Measurements from ENCODE around the gene TMEM25. TPM values are rescaled to one million over a fixed set of nuclear protein-coding genes. Genes with fewer than 3 reads are reported as not detected.

TMEM25 gene
- total RNA-seq, 2 donors from 2014 or later, result 36.3 to 50.8 TPM

DNA sequence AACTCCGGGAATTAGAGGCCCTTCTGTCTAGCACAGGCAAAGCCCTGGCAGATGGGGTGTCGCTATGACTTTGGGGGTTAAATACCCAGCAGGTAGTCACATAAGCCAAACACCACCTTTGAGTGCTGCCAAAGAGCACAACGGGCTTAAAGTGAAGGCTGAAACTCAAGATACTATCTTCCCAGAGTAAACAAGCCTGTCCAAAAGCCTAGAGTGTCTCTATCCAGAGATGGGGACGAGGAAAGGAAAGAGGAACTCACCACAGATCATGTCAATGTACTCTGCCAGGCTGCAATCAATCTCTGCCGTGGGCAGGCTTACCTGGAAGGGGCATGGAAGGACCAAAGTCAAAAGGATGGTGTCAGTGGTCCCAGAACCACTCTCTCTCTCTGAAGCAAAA lies 14.5 kb downstream of the TMEM25 start:
- no peaks in the 10 kb centered on the region for H3K4me1 ChIP-seq (ENCODE audit: control insufficient read depth in 1 of 2, low read depth in 2 of 2)
- H3K27me3 ChIP-seq (replicated peaks; ENCODE audit: insufficient read depth), result no peaks in the 10 kb centered on the region
- no peak overlapping the region for H3K4me3 ChIP-seq
- DNase-seq (ENCODE audit: low spot score) (no peak), ATAC-seq (ENCODE audit: insufficient number of reproducible peaks, low FRiP score, low read depth) (no peak)
- TF ChIP-seq, protein P1, sequence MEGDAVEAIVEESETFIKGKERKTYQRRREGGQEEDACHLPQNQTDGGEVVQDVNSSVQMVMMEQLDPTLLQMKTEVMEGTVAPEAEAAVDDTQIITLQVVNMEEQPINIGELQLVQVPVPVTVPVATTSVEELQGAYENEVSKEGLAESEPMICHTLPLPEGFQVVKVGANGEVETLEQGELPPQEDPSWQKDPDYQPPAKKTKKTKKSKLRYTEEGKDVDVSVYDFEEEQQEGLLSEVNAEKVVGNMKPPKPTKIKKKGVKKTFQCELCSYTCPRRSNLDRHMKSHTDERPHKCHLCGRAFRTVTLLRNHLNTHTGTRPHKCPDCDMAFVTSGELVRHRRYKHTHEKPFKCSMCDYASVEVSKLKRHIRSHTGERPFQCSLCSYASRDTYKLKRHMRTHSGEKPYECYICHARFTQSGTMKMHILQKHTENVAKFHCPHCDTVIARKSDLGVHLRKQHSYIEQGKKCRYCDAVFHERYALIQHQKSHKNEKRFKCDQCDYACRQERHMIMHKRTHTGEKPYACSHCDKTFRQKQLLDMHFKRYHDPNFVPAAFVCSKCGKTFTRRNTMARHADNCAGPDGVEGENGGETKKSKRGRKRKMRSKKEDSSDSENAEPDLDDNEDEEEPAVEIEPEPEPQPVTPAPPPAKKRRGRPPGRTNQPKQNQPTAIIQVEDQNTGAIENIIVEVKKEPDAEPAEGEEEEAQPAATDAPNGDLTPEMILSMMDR (IDR thresholded peaks at IDR 0.05), result no peak
- peaks cover 15% of the 10 kb centered on the region for H3K36me3 ChIP-seq
- H3K9me3 ChIP-seq, result no peaks in the 10 kb centered on the region
- no peak overlapping the region for H3K27ac ChIP-seq

DNA sequence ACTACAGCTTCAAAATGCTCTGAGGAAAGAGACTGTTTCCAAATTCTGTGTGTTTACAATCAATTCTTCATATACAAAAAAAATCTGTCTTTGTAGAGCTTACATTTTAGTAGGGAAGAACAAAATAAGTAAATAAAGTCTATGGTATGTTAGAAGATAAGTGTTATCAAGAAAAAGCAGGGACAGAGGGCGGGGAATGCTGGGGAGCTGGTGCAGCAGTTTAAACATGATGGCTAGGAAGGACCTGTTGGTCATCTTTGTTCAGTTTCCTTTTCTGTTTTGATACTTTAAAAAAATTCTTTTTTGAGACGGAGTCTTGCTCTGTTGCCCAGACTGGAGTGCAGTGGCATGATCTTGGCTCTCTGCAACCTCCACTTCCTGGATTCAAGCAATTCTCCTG lies 16.1 kb downstream of the TMEM25 start:
- Histone ChIP-seq H3K4me1 (ENCODE audit: control insufficient read depth in 1 of 2, low read depth in 2 of 2) (no peaks in the 10 kb centered on the region), H3K27me3 (replicated peaks; ENCODE audit: insufficient read depth) (no peaks in the 10 kb centered on the region), H3K27ac (no peak overlapping the region), H3K36me3 (peaks cover 13% of the 10 kb centered on the region), H3K9me3 (no peaks in the 10 kb centered on the region), H3K4me3 (no peak overlapping the region)
- TF ChIP-seq, protein P1 (IDR thresholded peaks at IDR 0.05), result no peak
- DNase-seq (ENCODE audit: low spot score) (no peak), ATAC-seq (ENCODE audit: insufficient number of reproducible peaks, low FRiP score, low read depth) (no peak)

DNA sequence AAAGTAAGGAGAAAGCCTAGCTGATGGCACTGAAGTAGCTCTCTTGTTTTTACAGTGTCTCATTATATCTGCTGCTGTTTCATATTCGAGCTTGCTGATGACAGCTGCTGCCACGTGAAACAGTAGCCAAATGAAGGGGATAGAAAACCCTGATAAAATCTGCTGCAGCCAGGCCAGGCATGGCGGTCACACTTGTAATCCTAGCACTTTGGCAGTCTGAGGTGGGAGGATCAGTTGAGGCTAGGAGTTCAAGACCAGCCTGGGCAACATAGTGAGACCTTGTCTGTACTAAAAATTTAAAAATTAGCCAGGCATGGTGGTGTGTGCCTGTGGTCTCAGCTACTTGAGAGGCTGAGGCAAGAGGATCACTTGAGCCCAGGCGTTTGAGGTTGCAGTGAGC lies 21.3 kb downstream of the TMEM25 start:
- Histone ChIP-seq H3K27me3 (replicated peaks; ENCODE audit: insufficient read depth) (no peaks in the 10 kb centered on the region), H3K27ac (no peak overlapping the region), H3K4me3 (no peak overlapping the region), H3K9me3 (no peaks in the 10 kb centered on the region), H3K4me1 (ENCODE audit: control insufficient read depth in 1 of 2, low read depth in 2 of 2) (no peaks in the 10 kb centered on the region), H3K36me3 (peaks cover 20% of the 10 kb centered on the region)
- no peak for ATAC-seq (ENCODE audit: insufficient number of reproducible peaks, low FRiP score, low read depth)
- no peak for DNase-seq (ENCODE audit: low spot score)
- TF ChIP-seq, protein P1 (IDR thresholded peaks at IDR 0.05), result no peak

DNA sequence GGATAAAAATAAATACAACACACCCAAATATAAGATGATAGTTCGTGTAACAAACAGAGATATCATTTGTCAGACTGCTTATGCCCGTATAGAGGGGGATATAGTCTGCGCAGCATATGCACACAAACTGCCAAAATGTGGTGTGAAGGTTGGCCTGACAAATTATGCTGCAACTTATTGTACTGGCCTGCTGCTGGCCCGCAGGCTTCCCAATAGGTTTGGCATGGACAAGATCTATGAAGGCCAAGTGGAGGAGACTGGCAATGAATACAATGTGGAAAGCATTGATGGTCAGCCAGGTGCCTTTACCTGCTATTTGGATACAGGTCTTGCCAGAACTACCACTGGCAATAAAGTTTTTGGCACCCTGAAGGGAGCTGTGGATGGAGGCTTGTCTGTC lies 29.8 kb downstream of the TMEM25 start:
- Histone ChIP-seq H3K9me3 (no peaks in the 10 kb centered on the region), H3K4me3 (no peak overlapping the region), H3K27ac (no peak overlapping the region), H3K36me3 (peaks cover 4% of the 10 kb centered on the region), H3K27me3 (replicated peaks; ENCODE audit: insufficient read depth) (no peaks in the 10 kb centered on the region), H3K4me1 (ENCODE audit: control insufficient read depth in 1 of 2, low read depth in 2 of 2) (peaks cover 0 to 10% of the 10 kb centered on the region in 2 donors)
- DNase-seq (ENCODE audit: low spot score) (no peak), ATAC-seq (ENCODE audit: insufficient number of reproducible peaks, low FRiP score, low read depth) (no peak)
- TF ChIP-seq, protein P1 (IDR thresholded peaks at IDR 0.05), result no peak

DNA sequence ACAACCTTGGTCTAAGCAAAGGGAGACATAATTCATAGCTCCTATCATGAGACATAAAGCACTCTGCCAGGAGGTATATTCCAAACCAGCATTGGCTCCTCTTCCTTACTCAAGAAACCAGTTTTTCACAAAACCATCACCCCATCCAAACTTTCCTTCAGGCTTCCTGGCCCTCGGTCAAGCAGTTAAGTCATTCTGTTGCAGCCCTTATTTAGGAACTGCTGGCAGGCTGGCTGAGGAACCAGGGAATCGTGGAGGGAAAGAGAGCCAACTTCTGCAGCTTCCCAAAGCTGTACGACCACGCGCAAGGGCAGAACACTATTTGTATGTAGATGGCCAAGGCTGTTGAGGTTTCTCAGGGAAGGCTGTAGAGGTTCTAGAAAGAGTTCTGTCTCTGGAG lies 34.1 kb downstream of the TMEM25 start:
- H3K4me1 ChIP-seq (ENCODE audit: control insufficient read depth in 1 of 2, low read depth in 2 of 2), result peaks cover 0 to 14% of the 10 kb centered on the region in 2 donors
- H3K27me3 ChIP-seq (replicated peaks; ENCODE audit: insufficient read depth), result no peaks in the 10 kb centered on the region
- DNase-seq (ENCODE audit: low spot score) (peak; percentile 30), ATAC-seq (ENCODE audit: insufficient number of reproducible peaks, low FRiP score, low read depth) (peak; percentile 39)
- TF ChIP-seq, protein P1 (IDR thresholded peaks at IDR 0.05), result no peak
- H3K27ac ChIP-seq, result peak overlapping the region; percentile 35 to 43
- H3K36me3 ChIP-seq, result no peaks in the 10 kb centered on the region
- H3K9me3 ChIP-seq, result no peaks in the 10 kb centered on the region
- H3K4me3 ChIP-seq, result peak overlapping the region; percentile 86

Data from thoracic aorta (tissue), 2 donors.